Measurements from ENCODE around the gene ARMCX2. TPM values are rescaled to one million over a fixed set of nuclear protein-coding genes. Genes with fewer than 3 reads are reported as not detected.

Gene ARMCX2
- total RNA-seq, 1 donor from 2014 or later: 49.8 TPM

DNA sequence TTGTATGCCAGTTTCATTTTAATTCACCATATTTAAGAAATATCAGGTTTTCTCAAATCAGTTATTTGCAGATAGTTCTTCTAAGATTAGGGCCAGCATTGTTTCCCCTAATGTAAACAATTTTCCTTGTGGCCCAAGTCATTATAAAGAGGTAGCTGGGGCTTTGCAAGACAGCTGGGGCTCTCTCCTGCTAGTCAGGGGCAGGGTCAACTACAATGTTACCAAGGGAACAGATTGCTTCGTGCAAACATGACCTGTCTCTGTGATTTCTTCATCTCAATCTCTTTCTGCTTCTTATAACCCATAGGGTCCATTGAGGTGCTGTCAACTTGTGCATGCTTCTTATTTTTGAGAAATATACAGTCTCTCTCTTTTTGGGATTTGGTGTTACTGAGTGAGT is 53.9 kb downstream of the ARMCX2 start:
- intact Hi-C loops (cut with DNase I): no loop called here
- ATAC-seq: no peak
- no peak for DNase-seq (ENCODE audit: low spot score)

Other genes with a start within 250 kb of the ARMCX2 start
- 34.1 TPM for gene ARMCX4, start 174.4 kb downstream of the ARMCX2 start, total RNA-seq
- gene ARMCX1, start 109.3 kb downstream of the ARMCX2 start, total RNA-seq: 40.9 TPM
- gene ARMCX6, start 41.9 kb downstream of the ARMCX2 start, total RNA-seq: 43.4 TPM
- 62.7 TPM for gene ARMCX3, start 36.7 kb downstream of the ARMCX2 start, total RNA-seq